AG09319 (cell line): Measurements from ENCODE around the gene SERPINA4.

Source experiments
- DNase-seq: peaks from one replicate; pipeline ENCODE4 v3.0.0-alpha.2; 2010; ENCODE audit warnings: low read depth; ENCODE audit errors: extremely low read depth
- TF ChIP-seq, protein P1 (sequence below): IDR thresholded peaks from 2 replicates; pipeline ENCODE4 v1.5.1; 2011; ENCODE audit warnings: low read depth, mild to moderate bottlenecking, inconsistent platforms, low read length, moderate library complexity

The SERPINA4 gene, protein sequence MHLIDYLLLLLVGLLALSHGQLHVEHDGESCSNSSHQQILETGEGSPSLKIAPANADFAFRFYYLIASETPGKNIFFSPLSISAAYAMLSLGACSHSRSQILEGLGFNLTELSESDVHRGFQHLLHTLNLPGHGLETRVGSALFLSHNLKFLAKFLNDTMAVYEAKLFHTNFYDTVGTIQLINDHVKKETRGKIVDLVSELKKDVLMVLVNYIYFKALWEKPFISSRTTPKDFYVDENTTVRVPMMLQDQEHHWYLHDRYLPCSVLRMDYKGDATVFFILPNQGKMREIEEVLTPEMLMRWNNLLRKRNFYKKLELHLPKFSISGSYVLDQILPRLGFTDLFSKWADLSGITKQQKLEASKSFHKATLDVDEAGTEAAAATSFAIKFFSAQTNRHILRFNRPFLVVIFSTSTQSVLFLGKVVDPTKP

DNA sequence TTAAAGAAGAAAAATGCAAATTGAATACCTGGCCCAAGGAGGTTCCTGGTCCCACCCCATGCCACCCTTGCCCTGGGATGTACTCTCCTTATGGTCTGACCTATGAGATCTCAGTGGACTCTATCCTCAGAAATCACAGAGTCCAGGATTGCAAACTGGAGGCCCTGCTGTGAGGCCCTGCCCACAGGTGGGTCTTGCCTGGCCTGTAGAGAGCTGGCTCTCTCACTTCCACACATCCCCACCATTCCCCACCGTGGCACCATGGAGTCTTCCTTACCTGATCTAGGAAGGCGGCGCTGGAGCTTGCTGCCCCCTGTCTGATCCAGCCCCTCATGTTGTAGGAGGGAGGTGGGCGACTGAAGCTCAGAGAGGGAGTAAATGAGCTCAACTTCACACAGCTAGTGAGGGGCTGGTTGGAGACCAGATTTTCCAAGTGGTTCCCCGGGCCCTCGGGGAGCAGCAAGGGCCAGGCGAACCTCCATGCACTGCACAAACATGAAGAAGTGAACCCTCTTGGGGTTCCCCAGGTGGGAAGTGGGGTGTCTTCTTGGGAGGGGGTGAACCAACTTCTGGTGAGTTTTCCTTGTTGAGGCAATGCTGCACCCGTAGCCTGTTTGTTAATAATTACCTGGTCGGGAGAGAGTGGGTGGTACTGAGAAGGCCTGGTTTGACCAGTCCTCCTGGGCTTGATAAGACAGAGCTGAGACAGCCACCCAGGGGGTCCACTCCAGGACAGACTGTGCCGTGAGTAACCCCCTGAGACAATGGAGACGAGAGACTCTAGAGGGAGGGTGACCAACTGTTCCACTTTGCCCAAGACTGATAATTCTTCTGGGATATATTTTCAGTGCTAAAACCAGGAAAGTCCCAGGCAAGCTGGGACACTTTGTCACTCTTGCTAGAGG, at the start of gene SERPINA4:
SERPINA4 (plus strand) TSS at position 692 of the 905 bp plus-strand sequence. CDS start 2,041 bp downstream, outside the sequence.
- TF ChIP-seq, protein P1, sequence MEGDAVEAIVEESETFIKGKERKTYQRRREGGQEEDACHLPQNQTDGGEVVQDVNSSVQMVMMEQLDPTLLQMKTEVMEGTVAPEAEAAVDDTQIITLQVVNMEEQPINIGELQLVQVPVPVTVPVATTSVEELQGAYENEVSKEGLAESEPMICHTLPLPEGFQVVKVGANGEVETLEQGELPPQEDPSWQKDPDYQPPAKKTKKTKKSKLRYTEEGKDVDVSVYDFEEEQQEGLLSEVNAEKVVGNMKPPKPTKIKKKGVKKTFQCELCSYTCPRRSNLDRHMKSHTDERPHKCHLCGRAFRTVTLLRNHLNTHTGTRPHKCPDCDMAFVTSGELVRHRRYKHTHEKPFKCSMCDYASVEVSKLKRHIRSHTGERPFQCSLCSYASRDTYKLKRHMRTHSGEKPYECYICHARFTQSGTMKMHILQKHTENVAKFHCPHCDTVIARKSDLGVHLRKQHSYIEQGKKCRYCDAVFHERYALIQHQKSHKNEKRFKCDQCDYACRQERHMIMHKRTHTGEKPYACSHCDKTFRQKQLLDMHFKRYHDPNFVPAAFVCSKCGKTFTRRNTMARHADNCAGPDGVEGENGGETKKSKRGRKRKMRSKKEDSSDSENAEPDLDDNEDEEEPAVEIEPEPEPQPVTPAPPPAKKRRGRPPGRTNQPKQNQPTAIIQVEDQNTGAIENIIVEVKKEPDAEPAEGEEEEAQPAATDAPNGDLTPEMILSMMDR, result no peak
- no peak for DNase-seq

DNA sequence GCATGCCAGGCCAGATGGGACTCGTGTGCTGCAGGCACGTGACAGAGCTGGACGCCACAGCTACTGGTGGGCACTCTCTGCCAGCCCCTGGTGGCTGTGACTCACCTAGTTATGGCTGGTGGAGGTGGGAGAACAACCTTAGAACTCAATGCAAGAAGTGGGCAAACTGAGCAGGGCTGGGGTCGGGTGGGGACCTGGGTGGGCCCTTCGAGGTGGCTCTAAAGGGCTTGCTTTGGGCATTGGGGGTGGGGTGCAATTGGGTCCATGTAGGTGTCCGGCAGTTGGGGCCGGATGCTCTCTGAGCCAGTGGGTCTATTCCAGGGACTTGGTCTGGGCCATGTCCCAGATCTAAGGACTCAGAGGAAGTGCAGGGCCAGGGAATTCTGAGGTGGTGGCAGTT, 46.9 kb upstream of the SERPINA4 start:
- DNase-seq, result no peak
- TF ChIP-seq, protein P1, result no peak

DNA sequence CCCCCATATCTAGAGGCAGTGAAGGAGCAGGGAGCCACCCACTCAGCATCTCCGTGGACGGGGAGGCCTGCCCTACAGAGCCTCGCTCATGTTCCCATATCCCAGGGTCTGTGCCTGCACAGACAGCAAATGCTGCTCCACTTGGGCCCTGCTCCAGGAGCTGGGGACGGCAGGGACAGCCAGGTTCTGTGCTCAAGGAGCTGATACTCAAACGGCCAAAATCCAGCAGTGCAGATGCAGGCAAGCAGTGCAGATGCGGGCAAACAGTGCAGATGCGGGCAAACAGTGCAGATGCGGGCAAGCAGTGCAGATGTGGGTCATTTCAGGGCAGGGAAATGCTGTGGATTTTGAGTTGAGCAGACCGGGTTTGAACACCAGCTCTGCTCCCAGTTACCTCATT, 45.8 kb upstream of the SERPINA4 start:
- no peak for DNase-seq
- TF ChIP-seq, protein P1, result no peak

DNA sequence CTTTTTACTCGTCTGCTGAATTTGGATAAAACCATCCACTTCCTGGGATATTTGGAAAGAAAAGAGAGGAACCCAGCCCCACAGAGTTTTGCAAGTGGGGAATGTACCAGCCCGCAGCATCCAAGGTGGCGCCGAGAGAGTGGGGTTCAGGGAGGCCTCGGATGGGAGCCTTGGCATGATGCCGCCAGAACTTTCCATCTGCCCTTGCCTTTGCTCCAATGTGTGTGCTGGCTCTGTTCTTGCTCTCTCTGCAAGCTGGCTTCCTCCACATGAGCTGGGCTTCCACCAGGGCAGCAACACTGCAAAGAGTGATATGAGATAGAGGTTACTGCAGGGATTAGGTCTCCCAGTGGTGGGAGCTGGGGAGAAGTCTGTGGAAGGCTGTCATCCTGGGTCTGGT, 45.4 kb upstream of the SERPINA4 start:
- no peak for DNase-seq
- TF ChIP-seq, protein P1, result no peak

DNA sequence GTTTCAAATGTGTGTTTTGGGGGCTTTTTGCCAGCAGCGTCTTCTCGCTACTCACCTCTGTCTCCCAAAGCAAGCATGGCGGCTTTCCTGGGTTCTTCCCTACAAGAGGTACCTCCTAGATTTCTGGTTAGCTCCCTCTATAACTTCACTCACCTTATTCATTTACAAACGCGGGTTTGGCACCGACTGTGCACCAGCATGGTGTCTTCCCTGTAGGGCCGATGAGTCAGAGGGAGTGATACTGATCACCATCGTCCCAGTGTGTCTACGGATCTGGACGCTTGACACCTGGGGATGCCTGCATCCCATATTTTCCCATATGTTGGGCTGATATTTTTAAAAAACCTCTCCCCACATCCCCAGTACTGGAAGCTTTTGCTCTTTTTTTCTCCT, 44.0 kb upstream of the SERPINA4 start:
- TF ChIP-seq, protein P1, result no peak

DNA sequence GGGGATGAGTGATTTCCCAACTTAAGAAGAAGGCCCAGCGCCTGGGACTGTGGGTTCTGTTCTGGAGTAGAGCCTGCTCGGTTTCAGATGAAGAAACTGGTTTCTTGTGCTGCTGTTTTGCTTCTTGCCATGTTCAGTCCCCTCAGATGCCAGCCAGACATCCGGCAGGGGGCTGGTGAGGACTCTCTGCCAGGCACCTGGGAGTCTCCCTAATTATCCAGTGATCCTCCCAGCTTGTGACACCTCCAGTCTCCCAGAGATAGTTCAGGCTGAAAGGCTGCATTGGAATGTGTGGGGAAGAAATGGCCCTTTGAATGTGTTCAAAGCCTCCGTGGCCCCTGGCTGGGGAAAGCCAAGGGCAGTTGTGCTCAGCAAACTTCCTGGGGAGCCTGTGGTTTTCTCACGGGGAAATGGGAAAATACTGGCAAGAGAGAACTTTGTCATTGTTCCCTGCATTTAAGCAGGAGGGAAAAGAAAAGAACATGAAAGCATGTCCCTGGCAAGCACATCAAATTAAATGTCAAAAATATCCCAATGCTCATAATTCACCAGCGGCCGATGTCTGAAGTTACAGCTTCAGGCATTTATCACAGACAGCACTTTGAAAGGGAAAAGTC, 43.5 kb upstream of the SERPINA4 start:
- no peak for DNase-seq
- TF ChIP-seq, protein P1, result no peak

More for the DNA sequence above, 44.0 kb upstream of the SERPINA4 start:
- DNase-seq, result no peak
